Activated CD8-positive, alpha-beta memory T cell treated with anti-CD3 and anti-CD28 coated beads, Interleukin-2, amount 50 U/mL, for 1 hour (primary cell): ENCODE data around the gene CPHXL.

Experiments used
- DNase-seq: peaks from one replicate; pipeline ENCODE4 v3.0.0-alpha.2; 2020; ENCODE audit errors: extremely low read depth

CPHXL gene

DNA sequence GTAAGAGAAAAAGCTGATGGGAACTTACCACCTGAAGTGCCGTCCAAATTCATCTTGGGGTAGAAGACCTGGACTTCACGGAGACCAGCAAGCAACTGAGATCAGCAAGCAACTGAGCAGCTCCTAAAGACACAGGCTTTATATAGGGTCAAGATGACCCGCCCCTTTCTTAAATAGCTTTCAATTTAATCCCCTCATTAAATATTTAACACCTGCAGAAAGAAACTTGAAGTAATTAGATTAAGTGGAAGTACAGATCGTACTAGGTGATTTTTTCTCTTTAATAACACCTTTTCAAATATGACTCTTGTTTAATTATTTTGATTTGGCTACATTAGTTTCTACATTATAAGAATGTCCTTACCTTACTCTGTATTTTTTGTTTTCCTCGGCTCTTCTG is at the start of gene CPHXL:
TSS of gene CPHXL (minus strand) at position 101 of the 400 bp plus-strand sequence. CDS start at position 53, 48 bp downstream.
- DNase-seq: no peak

DNA sequence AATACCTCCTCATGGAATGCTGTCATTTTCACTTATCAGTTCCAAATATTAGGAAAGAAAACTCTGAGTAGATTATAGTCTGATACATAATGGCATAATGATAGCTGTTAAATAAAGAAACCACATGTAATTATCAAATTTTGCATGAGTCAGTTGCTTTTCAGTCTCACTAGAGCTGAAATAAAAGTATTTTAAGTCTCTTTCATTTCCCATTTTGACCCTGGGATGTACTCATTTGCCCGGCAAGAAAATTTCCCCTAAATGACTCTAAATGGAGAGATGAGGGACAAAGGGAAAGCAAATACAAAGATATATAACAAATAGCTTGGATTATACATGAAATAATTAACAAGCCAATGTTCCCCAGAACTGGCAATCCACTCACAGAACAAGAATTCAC is 47.9 kb upstream of the CPHXL start:
- DNase-seq: no peak

DNA sequence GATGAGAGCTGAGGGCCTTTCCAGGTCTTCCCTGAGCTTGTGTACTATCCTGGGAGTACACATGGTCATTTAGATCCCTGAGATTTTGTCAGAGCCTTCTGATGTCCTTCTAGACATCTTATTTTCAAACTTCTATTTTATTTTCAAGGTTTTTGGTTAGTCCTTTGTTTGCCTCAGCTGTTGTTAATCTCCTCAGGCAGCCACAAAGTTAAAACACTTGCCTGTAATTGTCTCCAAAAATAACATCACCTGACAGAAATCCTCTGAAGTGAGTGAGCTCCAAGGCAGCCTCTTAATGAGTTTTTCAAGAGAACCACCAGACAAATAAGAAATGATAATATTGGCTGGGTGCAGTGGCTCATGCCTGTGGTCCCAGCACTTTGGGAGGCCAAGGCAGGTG is 43.8 kb upstream of the CPHXL start:
- no peak for DNase-seq

DNA sequence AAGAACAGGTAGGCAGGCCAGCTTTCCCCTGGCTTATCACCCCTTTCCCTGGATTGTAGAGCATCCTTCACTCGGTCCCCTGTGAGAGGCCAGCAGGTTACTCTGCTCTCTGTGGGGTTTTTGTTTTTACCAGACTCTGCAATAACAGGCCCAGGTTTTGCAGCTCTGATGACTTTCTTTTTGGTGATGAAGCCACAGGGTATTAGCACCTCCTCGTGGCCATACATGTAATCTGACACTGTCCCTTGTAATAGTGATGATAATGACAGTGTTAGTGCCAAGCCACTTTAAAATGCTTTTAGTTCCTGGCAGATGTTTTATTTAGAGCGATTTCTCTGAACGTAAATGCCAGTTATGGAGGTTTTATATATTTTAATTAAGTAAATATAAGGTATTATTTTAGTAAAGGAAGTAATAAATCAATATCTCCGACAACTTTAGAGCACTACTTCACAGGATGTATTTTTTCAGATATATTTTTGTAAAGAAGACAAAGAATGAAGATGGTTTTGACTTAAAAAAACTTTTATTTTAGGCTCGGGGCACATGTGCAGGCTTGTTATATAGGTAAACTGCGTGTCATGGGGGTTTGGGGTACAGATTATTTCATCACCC is 38.0 kb upstream of the CPHXL start:
- DNase-seq: peak; percentile 7

DNA sequence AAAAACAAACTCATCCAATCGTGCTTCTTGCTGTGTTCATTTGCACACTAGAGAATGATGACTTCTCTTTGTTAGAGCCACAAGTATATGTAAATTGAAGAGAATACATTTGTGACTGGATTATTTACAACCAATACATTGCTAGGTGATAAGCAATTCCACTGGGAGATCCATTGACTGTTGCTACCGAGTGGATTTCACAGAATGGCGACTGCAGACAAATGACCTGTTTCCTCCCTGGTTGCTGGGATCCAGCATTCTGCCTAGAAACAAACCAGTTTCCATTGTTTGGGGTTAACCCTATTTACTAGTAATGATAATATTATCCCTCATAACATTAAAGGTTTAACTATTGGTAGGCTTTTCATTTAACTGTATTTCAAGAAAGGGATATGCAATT is 36.9 kb upstream of the CPHXL start:
- DNase-seq: no peak

DNA sequence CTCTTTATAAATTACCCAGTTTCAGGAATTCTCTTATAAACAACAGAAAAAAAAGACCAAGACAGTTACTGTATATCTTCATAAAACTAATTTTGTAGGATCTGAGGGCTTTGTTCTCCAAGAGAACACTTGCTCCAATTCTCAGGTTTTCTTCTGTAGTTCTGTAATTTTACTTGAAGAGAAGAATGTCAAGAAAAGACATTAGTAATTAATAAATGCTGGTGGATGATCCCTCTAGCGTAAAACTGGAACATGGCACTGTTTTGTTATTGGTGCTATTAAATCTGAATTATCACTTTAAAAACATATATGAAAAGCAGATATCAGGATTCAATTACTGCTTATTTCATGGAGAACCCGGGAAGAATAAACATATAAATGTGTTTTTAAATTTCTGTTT is 36.5 kb upstream of the CPHXL start:
- no peak for DNase-seq

DNA sequence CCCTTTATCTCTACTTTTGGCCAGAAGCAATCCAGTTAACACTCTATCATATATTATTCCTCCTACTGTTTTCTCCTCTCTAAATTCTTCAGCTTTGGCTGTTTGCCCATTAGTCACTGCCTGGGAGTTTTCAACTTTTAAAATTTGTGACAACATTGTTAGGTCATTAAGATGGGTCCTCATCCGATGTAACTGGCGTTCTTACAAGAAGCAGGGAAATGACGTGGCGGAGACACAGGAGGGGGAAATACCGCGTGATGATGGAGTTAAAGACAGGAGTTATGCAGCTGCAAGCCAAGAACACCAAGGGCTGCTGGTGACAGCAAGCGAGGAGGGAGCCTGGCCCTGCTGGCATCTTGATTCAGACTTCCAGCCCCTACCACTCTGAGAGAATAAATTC is 34.8 kb upstream of the CPHXL start:
- no peak for DNase-seq

DNA sequence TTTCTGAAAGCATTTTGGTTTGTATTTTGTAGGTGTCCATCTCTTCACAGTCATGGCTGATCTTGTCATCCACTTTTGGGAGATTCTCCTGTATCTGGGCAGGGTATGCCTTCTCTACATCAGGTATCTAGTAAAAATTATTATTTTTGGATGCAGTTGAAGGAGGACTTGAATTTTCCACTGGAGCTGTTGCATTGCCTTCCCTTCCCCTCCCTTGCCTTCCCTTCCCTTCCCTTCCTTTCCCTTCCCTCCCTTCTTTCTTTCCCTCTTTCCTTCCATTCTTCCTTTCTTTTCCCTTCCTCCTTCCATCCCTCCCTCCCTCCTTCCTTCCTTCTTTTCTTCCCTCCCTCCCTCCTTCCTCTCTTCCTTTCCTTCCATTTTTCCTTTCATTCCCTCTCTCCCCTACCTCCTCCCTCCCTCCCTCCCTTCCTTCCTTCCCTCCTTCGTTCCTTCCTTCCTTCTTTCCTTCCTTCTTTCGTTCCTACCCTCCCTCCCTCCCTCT is 33.8 kb upstream of the CPHXL start:
- DNase-seq: no peak

DNA sequence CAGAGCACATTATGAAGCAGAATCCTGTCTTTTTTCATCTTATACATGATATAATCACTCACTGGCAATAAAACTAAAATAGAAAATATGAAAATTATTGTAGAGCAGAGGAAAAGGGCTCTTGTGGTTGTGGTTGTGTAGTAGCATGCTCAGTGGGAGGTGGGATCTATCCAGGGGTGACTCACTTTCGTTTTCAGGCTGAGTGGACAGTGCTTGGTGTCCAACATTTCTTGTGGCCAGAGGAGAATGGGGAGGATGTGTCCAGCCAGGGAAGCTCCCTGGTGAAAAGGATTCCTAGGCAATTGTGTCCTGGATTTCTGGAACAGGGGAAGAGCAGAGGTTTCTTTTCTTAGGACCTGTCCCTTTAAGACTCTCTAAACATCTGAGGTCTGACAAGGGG is 31.9 kb upstream of the CPHXL start:
- no peak for DNase-seq

DNA sequence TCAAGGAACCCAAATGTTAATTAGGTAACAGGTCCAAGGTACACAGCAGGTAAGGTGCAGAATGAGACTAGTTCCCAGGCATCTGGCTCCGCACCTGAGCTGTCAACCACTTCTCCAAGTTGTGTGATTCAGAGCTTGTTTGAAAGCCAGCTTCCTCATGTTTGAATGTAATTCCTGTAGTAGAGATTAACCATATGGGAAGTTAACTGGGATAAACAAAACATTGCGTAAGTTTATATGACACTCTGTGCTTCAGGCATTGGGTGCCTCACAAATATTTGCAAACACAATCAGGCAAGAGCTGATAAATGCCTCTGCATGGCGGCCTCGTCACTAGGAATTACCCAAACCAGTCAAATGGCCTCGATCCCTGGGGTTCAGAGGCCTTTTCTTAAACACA is 27.9 kb upstream of the CPHXL start:
- DNase-seq: no peak

DNA sequence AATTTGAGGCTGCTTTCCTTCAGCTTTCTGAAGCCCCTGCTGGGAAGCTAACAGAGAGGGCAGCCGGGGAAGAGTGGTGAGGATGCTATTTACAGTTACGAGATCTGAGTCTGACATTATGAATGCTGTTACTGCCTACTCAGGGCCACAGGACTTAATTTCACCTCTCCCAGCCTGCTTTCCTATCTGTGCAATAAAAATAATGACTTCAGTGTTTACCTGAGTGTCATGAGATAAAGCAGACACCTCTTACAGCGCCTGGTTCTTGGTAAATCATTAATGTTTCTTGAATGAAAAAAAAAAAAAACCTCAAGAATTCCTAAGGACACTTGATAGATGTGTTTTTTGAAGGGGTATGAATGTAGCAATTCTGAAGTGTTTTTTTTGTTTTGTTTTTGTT is 24.2 kb upstream of the CPHXL start:
- DNase-seq: no peak

DNA sequence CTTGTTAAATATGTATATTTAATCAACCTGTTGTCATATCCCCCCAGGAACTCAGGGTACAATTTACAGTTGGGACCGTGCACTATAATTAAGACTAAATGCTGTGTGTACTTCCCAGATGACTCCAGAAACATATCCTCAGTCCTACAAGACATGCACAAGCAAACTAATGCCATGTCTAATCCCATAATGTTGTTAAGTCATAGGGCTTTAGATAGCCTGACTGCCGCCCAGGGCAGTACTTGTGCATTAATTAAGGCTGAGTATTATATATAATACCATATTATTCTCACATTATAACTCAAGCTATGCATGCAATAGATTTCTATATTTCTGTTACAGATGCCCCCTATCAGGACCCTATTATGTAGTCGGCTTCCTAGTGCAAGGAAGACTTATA is 20.1 kb upstream of the CPHXL start:
- no peak for DNase-seq

DNA sequence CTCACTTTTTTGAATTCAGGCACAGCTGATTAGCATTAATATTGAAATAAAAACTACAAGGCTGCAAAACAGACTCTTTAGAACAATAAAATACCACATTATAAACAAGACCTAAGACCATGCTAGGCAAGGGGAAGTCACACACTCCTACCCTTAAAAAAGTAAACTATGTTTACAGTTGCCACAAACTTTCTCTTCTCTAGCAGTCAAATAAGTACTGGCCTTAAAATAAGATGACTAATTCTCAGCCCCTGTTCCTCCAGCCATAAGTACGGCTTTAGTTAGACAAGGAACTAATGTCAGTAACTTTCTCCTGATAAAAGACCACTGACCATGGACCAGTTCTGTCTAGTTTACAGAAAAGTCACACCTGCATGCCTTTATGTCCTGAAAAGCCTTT is 19.5 kb upstream of the CPHXL start:
- no peak for DNase-seq

DNA sequence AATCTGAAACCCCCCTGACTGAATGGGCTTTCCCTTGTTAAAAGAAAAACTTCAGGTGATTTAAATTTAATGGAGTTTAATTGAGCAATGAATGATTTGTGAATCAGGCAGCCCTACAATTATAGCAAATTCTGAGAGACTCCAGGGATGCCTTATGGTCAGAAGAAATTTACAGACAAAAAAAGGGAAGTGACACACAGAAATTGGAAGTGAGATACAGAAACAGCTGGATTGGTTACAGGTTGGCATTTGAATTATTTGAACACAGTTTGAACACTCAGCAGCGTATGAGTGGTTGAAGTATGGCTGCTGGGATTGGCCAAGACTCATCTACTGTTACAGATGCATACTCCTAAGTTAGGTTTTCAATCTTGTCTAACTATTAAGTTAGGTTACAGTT is 19.0 kb upstream of the CPHXL start:
- DNase-seq: no peak

DNA sequence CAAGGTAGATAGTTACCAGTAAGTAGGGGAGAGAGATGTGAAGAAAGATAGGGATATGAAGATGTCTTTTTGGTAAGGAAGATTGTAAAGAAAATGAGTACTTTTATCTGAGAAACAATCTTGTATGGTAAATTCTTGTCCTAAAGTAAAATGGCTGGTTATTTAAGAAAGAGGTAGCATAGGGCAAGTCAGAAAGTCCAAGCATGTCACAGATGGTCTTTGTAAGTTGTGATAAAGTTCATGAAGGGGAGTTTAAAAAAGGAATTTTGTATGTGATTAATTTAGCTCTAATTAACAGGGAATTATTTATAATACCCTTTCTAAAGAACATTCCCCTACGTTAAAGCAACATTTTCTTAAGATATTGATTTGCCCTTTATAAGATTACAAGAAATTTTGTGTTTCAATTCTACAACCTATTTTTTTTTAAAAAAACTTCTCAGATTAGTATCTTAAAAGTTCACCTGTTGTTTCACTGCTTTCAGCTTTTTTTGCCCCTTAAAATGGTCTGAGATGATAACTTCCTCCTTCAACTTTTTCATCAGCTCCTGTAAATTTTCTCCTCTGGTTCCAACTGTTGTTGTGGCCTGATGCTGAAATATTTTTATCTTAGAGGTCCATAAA is 16.2 kb upstream of the CPHXL start:
- DNase-seq: no peak

DNA sequence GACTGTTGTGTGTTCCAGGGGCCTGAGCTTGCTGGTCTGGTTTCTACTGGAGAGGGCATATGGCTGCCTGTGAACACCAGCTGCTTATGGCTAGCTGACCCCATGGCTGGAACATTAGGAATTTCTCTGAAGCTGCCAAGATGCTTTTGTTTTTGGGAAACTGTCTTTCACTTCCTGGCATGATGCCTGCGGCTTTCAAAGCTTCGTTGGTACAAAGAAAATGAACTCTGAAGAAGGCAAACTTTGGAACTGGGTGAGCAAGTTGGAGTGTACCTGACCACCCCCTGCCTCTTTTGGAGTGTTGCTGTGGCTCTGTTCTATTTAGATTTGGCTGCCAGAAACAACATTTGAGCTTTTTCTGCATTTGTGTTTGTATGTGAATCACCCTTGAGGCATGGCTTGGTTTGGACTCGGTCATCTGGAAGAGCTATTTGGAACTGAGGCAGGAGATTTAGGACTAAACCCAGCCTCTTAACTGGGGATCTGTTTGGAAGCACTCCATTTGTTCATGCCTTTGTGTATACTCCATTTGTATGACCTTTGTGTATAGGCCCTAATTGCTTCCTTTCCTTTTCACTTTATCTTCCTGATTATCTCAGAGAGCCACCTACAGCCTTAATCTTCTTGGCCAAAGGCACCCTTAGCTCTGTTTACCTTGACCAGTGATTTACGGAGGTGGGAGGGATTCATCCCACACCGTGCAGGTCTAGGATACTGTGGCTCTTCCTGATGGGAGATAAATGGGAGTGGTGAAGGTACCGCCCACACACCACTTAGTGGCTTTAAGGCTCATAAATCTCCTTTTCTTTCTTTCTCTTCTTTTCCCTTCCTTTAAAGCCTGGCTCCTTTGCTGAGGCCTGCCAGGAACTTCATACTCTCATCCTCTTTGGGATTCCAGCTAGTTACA is 7.3 kb upstream of the CPHXL start:
- DNase-seq: no peak

DNA sequence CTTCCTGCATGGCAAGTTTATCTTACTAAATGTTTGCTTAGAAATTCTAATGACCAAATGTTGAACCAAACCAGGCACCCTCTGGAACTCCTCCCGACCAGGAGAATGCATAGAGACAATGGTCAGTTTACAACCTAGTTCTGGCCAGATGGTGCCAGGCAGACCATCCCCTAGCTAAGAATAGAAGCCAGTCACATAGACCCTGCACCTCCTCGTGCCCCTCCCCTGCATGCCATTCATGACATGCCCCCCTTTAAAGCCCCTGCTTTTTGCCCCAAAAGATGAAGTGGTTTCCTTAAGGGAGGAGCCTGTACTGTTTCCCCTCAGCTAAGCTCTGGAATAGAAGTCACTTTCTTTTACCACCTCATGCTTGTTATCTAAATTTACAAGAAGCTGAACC is 6.6 kb upstream of the CPHXL start:
- DNase-seq: no peak

DNA sequence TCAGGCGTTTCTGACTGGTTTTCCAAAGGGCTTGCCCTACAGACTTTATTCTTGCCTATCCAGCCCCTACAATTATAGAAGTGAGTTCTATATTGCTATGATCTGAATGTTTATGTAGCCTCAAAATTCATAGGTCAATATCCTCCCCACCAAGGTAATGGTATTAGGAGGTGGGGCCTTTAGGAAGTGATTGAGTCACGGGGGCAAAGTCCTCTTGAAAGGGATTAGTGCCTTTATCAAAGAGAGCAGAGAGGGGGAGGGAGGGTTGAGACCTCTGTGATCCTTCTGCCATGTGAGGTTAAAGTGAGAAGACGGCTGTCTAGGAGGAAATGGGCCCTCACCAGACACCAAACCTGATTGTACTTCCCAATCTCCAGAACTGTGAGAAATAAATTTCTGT is 931 bp upstream of the CPHXL start:
- no peak for DNase-seq

DNA sequence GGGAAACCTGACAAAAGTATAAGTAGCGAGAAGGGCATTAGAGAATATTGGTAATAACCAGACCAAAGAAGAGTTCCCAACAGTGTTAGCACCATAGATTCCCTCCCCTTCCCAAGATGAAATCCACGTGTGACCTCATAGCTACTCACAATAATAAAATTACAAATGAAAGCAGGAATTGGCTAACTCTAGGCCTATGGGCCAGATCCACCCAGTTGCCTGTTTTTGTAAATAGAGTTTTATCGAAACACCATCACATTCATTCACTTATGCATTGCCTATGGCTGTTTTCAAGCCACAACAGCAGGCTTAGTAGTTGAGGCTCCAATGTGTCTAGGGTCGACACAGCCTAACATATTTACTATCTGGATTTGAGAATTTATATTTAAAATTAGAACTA is 7.8 kb downstream of the CPHXL start:
- DNase-seq: no peak

DNA sequence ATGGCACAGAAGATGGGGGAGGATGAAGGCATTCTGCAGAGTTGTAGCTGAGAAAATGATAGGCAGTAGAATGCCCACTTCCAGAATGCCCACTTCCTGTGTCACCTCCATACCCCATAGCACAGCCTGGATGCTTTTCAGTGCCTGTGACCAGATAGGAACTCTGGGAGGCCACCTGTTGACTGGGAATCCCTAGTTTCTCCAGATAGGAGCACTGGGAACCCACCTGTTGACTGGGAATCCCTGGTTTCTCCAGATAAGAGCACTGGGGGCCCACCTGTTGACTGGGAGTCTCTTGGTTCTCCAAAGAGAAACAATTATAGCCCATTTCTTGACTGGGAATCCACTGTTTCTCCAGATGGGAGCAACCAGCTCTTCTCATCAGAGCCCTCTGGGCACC is 11.6 kb downstream of the CPHXL start:
- no peak for DNase-seq

DNA sequence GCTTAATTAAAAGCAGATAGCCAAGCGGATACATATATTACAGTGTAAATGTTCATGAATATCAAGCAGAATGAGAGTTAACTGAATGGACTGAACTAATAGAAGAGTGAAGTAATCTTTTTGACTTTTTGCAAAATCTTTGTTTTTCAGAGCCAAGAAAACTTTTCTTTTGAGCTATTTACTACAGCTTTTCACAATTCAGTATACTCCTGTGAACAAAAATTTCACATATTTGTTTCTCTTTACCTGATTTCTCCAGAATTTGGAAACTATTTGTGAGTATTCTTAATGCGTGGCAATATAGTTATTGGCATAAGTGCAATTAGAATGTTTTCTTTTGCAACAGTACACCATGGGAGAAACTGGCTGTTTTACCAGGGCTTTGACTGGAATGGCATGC is 15.9 kb downstream of the CPHXL start:
- no peak for DNase-seq

DNA sequence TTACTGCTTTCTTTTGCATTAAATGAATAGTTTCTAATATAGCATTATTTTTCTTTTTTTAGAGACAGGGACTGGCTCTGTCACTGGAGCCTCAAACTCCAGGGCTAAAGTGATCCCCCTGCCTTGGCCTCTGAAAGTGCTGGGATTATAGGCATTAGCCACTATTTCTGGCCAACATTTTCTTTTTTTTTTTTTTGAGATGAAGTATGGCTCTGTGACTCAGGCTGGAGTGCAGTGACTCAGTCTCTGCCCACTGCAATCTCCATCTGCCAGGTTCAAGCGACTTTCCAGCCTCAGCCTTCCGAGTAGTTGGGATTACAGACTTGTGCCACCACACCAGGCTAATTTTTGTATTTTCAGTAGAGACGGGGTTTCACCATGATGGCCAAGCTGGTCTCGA is 23.0 kb downstream of the CPHXL start:
- DNase-seq: no peak

DNA sequence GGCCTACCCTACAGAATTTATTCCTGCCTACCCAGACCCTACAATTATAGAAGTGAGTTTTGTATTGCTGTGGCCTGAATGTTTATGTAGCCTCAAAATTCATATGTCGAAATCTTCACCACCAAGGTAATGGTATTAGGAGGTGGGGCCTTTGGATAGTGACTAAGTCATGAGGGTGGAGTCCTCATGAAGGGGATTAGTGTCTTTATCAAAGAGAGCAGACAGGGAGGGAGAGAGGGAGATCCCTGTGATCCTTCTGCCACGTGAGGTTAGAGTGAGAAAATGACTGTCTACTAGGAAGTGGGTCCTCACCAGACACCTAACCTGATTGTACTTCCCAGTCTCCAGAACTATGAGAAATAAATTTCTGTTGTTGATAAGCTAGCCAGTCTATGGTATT is 24.0 kb downstream of the CPHXL start:
- DNase-seq: no peak
